Gastrocnemius medialis (tissue), 4 donors: ENCODE measurements around the gene METAP1D. TPM values are rescaled to one million over a fixed set of nuclear protein-coding genes. Genes with fewer than 3 reads are reported as not detected.
A peak's percentile ranks its signal among the peaks of the same experiment; 100 is the strongest.

Source experiments
- ATAC-seq, 2 donors: fragments of 150-250 bp; one replicate each; pipeline ENCODE4 v1.9.1; 2016
- DNase-seq, 2 donors: peaks; one replicate each; pipeline ENCODE4 v3.0.0-alpha.2; 2019
- H3K27ac ChIP-seq, 4 donors: fragments of 200-600 bp; sonication (generic); 1 replicate in 1 of 4; 2 replicates in 3 of 4; pipeline ENCODE4 v1.5.1; 2016 to 2018; ENCODE audit warnings: mild to moderate bottlenecking in 2 of 4, moderate library complexity in 1 of 4
- H3K27me3 ChIP-seq, 3 donors: fragments of 200-600 bp; sonication (generic) in 2 of 3; 1 replicate in 1 of 3; 2 replicates in 2 of 3; pipeline versions ENCODE4 v1.5.1 to v1.6.0; 2016 to 2019; ENCODE audit warnings: mild to moderate bottlenecking in 1 of 3, moderate library complexity in 1 of 3
- H3K36me3 ChIP-seq, 2 donors: fragments of 200-600 bp; sonication (generic) in 1 of 2; one replicate each; pipeline ENCODE4 v1.5.1; 2017 to 2018
- H3K4me1 ChIP-seq, 2 donors: fragments of 200-600 bp; sonication (generic) in 1 of 2; one replicate each; pipeline ENCODE4 v1.5.1; 2016 to 2017; ENCODE audit warnings: mild to moderate bottlenecking in 2 of 2
- H3K4me3 ChIP-seq, 4 donors: fragments of 200-600 bp; sonication (generic) in 3 of 4; 1 replicate in 1 of 4; 2 replicates in 3 of 4; pipeline ENCODE4 v1.5.1; 2016 to 2019; ENCODE audit warnings: mild to moderate bottlenecking in 2 of 4
- H3K9me3 ChIP-seq, 3 donors: fragments of 200-600 bp; sonication (generic) in 2 of 3; 1 replicate in 1 of 3; 2 replicates in 2 of 3; pipeline ENCODE4 v1.5.1; 2016 to 2019
- CTCF ChIP-seq, 5 experiments: fragments of 450-650 bp in 3 of 5; fragments of 200-600 bp in 2 of 5; sonication (generic) in 2 of 5; IDR thresholded peaks in 4 of 5; conservative IDR thresholded peaks in 1 of 5; 1 replicate in 4 of 5; 2 replicates in 1 of 5; pipeline ENCODE4 v1.5.1; 2016 to 2019; ENCODE audit warnings: antibody characterized with exemption in 5 of 5, mild to moderate bottlenecking in 3 of 5, moderate library complexity in 3 of 5
- POLR2A ChIP-seq, 2 donors: fragments of 450-650 bp; IDR thresholded peaks; one replicate each; pipeline ENCODE4 v1.6.1; 2017; ENCODE audit warnings: antibody characterized with exemption in 2 of 2, mild to moderate bottlenecking in 2 of 2, moderate library complexity in 2 of 2
- in situ Hi-C, 4 donors: fragments of 200-750 bp; cut with MboI; loops; one replicate each; pipeline versions ENCODE4 v1.15.0 to v1.8.0; 2017; ENCODE audit warnings: low sequenced_read_pairs in 4 of 4
- intact Hi-C: fragments of 100-400 bp; cut with DNase I; formaldehyde crosslinking; loops from one replicate; pipeline ENCODE4 v1.15.1; 2023; ENCODE audit warnings: low total_unique reads
- total RNA-seq, 4 donors: library from RNA; depleted of rRNA; stranded (reverse); fragments of >200 nt; gene quantifications; one replicate each; pipeline versions ENCODE4 v1.1.0 to v1.2.3, GENCODE V29; 2016

Gene METAP1D
- total RNA-seq, 4 donors from 2014 or later = 4.3 to 14.3 (median 9.7) TPM

- no peaks in the 10 kb centered on the region for H3K27me3 ChIP-seq
- no peak for TF ChIP-seq CTCF (IDR thresholded peaks at IDR 0.05 in 4 of 5, conservative IDR thresholded peaks at IDR 0.05 in 1 of 5)
- TF ChIP-seq POLR2A (IDR thresholded peaks at IDR 0.05) = no peak
- intact Hi-C loops = no loop called here
Measured at GRCh38 chr2:172012677-172013391, 13.1 kb downstream of the METAP1D start.

GRCh38 chr2:172013396-172013795 is 13.6 kb downstream of the METAP1D start:
- H3K27me3 ChIP-seq = no peaks in the 10 kb centered on the region
- no peak for DNase-seq
- peak overlapping the region in 3 of 4 donors; percentile 1 to 58 (median 33) for H3K27ac ChIP-seq
- no peak for TF ChIP-seq POLR2A (IDR thresholded peaks at IDR 0.05)
- no peak for TF ChIP-seq CTCF (IDR thresholded peaks at IDR 0.05 in 4 of 5, conservative IDR thresholded peaks at IDR 0.05 in 1 of 5)
- no peak for ATAC-seq
- intact Hi-C loops = no loop called here
- H3K36me3 ChIP-seq = no peaks in the 10 kb centered on the region
- no peaks in the 10 kb centered on the region for H3K9me3 ChIP-seq
- peaks cover 0 to 5% of the 10 kb centered on the region in 2 donors for H3K4me1 ChIP-seq
- no peak overlapping the region for H3K4me3 ChIP-seq
- in situ Hi-C loops = no loop called here

More at GRCh38 chr2:172012677-172013391, 13.1 kb downstream of the METAP1D start:
- DNase-seq (peak in 1 of 2 donors; percentile 18), ATAC-seq (no peak)
- in situ Hi-C loops = no loop called here
- Histone ChIP-seq H3K4me3 (no peak overlapping the region), H3K36me3 (no peaks in the 10 kb centered on the region), H3K9me3 (no peaks in the 10 kb centered on the region), H3K4me1 (peaks cover 0 to 5% of the 10 kb centered on the region in 2 donors), H3K27ac (peak overlapping the region in 3 of 4 donors; percentile 1 to 58 (median 33))

- TF ChIP-seq CTCF (IDR thresholded peaks at IDR 0.05 in 4 of 5, conservative IDR thresholded peaks at IDR 0.05 in 1 of 5) (no peak), POLR2A (IDR thresholded peaks at IDR 0.05) (no peak)
- H3K4me3 ChIP-seq = no peak overlapping the region
- no peaks in the 10 kb centered on the region for H3K36me3 ChIP-seq
- no peak for DNase-seq
- intact Hi-C loops = no loop called here
- ATAC-seq = no peak
- H3K27me3 ChIP-seq = no peaks in the 10 kb centered on the region
- H3K27ac ChIP-seq = no peak overlapping the region
- H3K9me3 ChIP-seq = no peaks in the 10 kb centered on the region
- in situ Hi-C loops = no loop called here
- peaks cover 7 to 11% of the 10 kb centered on the region in 2 donors for H3K4me1 ChIP-seq
Measured at GRCh38 chr2:172021074-172021931, 21.6 kb downstream of the METAP1D start.

GRCh38 chr2:172021955-172022354 is 22.2 kb downstream of the METAP1D start:
- DNase-seq = no peak

More at GRCh38 chr2:172021955-172022354, 22.2 kb downstream of the METAP1D start:
- H3K27me3 ChIP-seq = no peaks in the 10 kb centered on the region
- H3K9me3 ChIP-seq = no peaks in the 10 kb centered on the region
- TF ChIP-seq CTCF (IDR thresholded peaks at IDR 0.05 in 4 of 5, conservative IDR thresholded peaks at IDR 0.05 in 1 of 5) = no peak
- TF ChIP-seq POLR2A (IDR thresholded peaks at IDR 0.05) = no peak
- in situ Hi-C loops = no loop called here
- intact Hi-C loops = no loop called here
- ATAC-seq = no peak
- H3K4me1 ChIP-seq = peaks cover 7 to 11% of the 10 kb centered on the region in 2 donors
- no peaks in the 10 kb centered on the region for H3K36me3 ChIP-seq
- H3K4me3 ChIP-seq = no peak overlapping the region
- H3K27ac ChIP-seq = no peak overlapping the region
